GM21786 (cell line): Measurements from ENCODE around the gene TC2N.
"Not testable (repeated sequence)": the region's sequence is repeated elsewhere in the genome, so short reads cannot be mapped to it uniquely, and the experiment has no call there.

Source experiments
- ATAC-seq: cut with Tn5 transposase; IDR thresholded peaks from one replicate; pipeline ENCODE4 v1.9.1; 2021; ENCODE audit not compliant: unreplicated experiment

The TC2N gene

GRCh38 chr14:91755570-91756295 is 111.6 kb downstream of the TC2N start:
- no peak for ATAC-seq

- ATAC-seq = no peak
Measured at GRCh38 chr14:91754819-91755218, 112.5 kb downstream of the TC2N start.

GRCh38 chr14:91754185-91754584 is 113.2 kb downstream of the TC2N start:
- no peak for ATAC-seq

- no peak for ATAC-seq
Measured at GRCh38 chr14:91753501-91754128, 113.7 kb downstream of the TC2N start.

- ATAC-seq = no peak
Measured at GRCh38 chr14:91752961-91753360, 114.4 kb downstream of the TC2N start.

GRCh38 chr14:91751719-91752118 is 115.6 kb downstream of the TC2N start:
- ATAC-seq = no peak

- ATAC-seq = no peak
Measured at GRCh38 chr14:91750634-91751198, 116.6 kb downstream of the TC2N start.

GRCh38 chr14:91749868-91750267 is 117.5 kb downstream of the TC2N start:
- no peak for ATAC-seq

- no peak for ATAC-seq
Measured at GRCh38 chr14:91748049-91748448, 119.3 kb downstream of the TC2N start.

GRCh38 chr14:91745344-91745743 is 122.0 kb downstream of the TC2N start:
- ATAC-seq = no peak

GRCh38 chr14:91744068-91744480 is 123.3 kb downstream of the TC2N start:
- ATAC-seq = no peak

- no peak for ATAC-seq
Measured at GRCh38 chr14:91743305-91743653, 124.1 kb downstream of the TC2N start.

GRCh38 chr14:91742621-91743304 is 124.6 kb downstream of the TC2N start:
- ATAC-seq = no peak

GRCh38 chr14:91739867-91740266 is 127.5 kb downstream of the TC2N start:
- ATAC-seq = not testable (repeated sequence)

- no peak for ATAC-seq
Measured at GRCh38 chr14:91737619-91738018, 129.7 kb downstream of the TC2N start.

GRCh38 chr14:91732859-91733477 is 134.4 kb downstream of the TC2N start:
- ATAC-seq = no peak

- ATAC-seq = no peak
Measured at GRCh38 chr14:91732439-91732838, 134.9 kb downstream of the TC2N start.

- no peak for ATAC-seq
Measured at GRCh38 chr14:91731986-91732385, 135.3 kb downstream of the TC2N start, which contains the start of gene CATSPERB. Gene CATSPERB (minus strand): TSS chr14:91732086. CDS start chr14:91729479, 2,607 bp downstream.

- no peak for ATAC-seq
Measured at GRCh38 chr14:91731018-91731417, 136.3 kb downstream of the TC2N start.

- ATAC-seq = no peak
Measured at GRCh38 chr14:91729756-91730155, 137.6 kb downstream of the TC2N start.
